ENCODE measurements around the gene C1RL.

The C1RL gene

DNA sequence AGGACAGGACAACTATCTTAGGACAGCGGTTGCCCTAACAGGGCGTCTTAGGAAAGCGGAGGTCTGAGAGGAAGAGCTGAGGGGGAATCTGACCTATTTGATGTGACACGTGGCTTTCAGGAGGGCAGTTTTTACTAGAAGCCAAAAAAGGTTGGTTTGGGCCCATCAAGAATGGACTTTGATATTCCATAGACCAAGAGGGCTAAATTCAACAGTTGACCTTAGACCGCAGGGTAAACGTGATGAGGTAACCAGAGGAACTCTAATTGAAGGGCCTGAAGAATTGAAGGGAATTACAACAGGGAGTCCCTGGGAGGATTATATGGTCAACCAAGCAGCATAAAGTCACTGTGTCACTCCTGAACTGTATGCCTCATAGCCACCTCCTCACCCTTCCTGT lies 37.0 kb downstream of the C1RL start:
- H3K4me3 ChIP-seq (ENCODE audit: low read depth, low read length), result no peak overlapping the region
- peaks cover 60% of the 10 kb centered on the region for H3K27me3 ChIP-seq
- no peaks in the 10 kb centered on the region for H3K4me1 ChIP-seq
- H3K9me3 ChIP-seq, result no peaks in the 10 kb centered on the region
- TF ChIP-seq CTCF (IDR thresholded peaks at IDR 0.05; ENCODE audit: low read depth, low read length), result no peak
- H3K36me3 ChIP-seq, result no peaks in the 10 kb centered on the region
- no peak for DNase-seq

- Histone ChIP-seq H3K27me3 (peaks cover 75% of the 10 kb centered on the region), H3K4me3 (ENCODE audit: low read depth, low read length) (no peak overlapping the region), H3K36me3 (no peaks in the 10 kb centered on the region), H3K4me1 (no peaks in the 10 kb centered on the region), H3K9me3 (no peaks in the 10 kb centered on the region)
- TF ChIP-seq CTCF (IDR thresholded peaks at IDR 0.05; ENCODE audit: low read depth, low read length), result no peak
- no peak for DNase-seq
Observed at GRCh38 chr12:7069386-7069785, 39.6 kb downstream of the C1RL start.

- Histone ChIP-seq H3K9me3 (no peaks in the 10 kb centered on the region), H3K36me3 (no peaks in the 10 kb centered on the region), H3K4me1 (no peaks in the 10 kb centered on the region), H3K27me3 (peaks cover 71% of the 10 kb centered on the region), H3K4me3 (ENCODE audit: low read depth, low read length) (no peak overlapping the region)
- DNase-seq, result no peak
- TF ChIP-seq CTCF (IDR thresholded peaks at IDR 0.05; ENCODE audit: low read depth, low read length), result no peak
Observed at GRCh38 chr12:7068994-7069346, 40.0 kb downstream of the C1RL start.

DNA sequence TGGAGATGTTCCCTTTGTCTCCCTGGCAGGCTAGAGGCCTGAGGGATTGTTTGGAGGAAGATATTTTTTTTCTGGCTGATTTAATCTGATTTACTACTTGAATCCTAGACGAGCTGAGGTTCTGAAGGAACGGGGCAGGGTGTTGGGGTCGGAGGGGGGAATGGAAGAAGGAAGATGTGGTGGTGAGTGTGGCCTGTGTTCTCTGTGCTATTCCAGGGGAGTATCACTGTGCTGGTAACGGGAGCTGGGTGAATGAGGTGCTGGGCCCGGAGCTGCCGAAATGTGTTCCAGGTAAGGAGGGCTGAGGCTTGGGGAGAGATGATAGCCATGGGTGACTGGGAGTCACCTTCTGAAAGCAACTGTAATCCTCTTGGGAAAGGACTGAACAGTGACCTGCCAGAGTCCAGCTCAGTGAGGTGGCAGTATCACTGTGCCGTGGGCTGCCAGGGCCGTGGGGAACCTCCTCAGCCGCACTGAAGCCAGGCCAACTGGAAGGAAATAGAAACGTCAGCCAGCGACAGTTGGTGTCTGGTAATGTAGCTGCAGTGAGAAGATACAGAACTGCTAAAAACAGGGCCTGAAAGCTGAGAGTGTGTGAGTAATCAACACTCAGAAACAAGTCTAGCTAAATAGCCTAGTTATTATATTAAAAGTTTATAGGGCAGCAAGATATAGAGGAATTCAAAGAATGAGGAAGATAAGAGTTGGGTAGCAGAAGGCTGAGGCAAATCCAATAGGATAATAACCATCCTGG lies 40.6 kb downstream of the C1RL start:
- Histone ChIP-seq H3K4me1 (no peaks in the 10 kb centered on the region), H3K9me3 (no peaks in the 10 kb centered on the region), H3K36me3 (no peaks in the 10 kb centered on the region), H3K4me3 (ENCODE audit: low read depth, low read length) (no peak overlapping the region), H3K27me3 (peaks cover 69% of the 10 kb centered on the region)
- no peak for DNase-seq
- TF ChIP-seq CTCF (IDR thresholded peaks at IDR 0.05; ENCODE audit: low read depth, low read length), result no peak

DNA sequence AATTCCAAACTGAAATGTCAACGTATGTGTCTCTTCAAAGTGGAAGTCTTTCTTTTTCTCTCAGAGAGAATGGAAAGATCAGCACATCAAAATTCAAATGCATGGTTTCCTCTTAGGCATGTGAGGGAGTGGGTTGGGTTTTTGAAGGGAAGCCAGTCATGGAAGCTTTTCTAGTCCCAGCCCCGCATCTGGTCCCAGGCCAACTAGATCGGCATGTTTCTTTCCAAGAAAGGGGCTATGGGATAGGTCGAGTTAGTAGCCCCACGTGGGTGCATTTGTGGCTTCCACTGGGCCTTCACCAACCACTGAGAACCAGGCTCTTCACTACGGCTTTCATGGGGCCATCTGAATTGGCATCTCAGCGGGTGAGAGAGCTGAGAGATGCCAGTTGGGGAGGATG lies 41.9 kb downstream of the C1RL start:
- Histone ChIP-seq H3K36me3 (no peaks in the 10 kb centered on the region), H3K9me3 (no peaks in the 10 kb centered on the region), H3K4me1 (no peaks in the 10 kb centered on the region), H3K4me3 (ENCODE audit: low read depth, low read length) (no peak overlapping the region), H3K27me3 (peaks cover 63% of the 10 kb centered on the region)
- no peak for DNase-seq
- no peak for TF ChIP-seq CTCF (IDR thresholded peaks at IDR 0.05; ENCODE audit: low read depth, low read length)

GRCh38 chr12:7066596-7066995 lies 42.4 kb downstream of the C1RL start:
- Histone ChIP-seq H3K36me3 (no peaks in the 10 kb centered on the region), H3K4me3 (ENCODE audit: low read depth, low read length) (no peak overlapping the region), H3K4me1 (no peaks in the 10 kb centered on the region), H3K27me3 (peaks cover 60% of the 10 kb centered on the region), H3K9me3 (no peaks in the 10 kb centered on the region)
- no peak for TF ChIP-seq CTCF (IDR thresholded peaks at IDR 0.05; ENCODE audit: low read depth, low read length)
- no peak for DNase-seq
